Measurements from ENCODE around the gene MYLK.

DNA sequence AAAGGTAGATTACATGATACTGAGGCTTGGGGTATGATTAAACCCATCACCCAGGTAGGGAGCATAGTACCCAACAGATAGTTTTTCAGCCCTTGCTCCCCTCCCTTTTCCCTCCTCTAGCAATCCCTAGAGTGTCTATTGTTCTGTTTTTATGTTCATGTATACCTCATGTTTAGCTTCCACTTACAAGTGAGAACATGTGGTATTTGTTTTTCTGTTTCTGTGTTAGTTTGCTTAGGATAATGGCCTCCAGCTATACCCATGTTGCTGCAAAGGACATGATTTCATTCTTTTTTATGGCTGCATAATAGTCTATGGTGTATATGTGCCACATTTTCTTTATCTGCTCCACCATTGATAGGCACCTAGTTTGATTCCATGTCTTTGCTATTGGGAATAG lies 82.7 kb downstream of the MYLK start:
- TF ChIP-seq, protein P1, sequence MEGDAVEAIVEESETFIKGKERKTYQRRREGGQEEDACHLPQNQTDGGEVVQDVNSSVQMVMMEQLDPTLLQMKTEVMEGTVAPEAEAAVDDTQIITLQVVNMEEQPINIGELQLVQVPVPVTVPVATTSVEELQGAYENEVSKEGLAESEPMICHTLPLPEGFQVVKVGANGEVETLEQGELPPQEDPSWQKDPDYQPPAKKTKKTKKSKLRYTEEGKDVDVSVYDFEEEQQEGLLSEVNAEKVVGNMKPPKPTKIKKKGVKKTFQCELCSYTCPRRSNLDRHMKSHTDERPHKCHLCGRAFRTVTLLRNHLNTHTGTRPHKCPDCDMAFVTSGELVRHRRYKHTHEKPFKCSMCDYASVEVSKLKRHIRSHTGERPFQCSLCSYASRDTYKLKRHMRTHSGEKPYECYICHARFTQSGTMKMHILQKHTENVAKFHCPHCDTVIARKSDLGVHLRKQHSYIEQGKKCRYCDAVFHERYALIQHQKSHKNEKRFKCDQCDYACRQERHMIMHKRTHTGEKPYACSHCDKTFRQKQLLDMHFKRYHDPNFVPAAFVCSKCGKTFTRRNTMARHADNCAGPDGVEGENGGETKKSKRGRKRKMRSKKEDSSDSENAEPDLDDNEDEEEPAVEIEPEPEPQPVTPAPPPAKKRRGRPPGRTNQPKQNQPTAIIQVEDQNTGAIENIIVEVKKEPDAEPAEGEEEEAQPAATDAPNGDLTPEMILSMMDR (IDR thresholded peaks at IDR 0.05): no peak
- TF ChIP-seq POLR2A (IDR thresholded peaks at IDR 0.05): no peak
